Liver (tissue), 9 donors: ENCODE results near the gene SHD. TPM values are rescaled to one million over a fixed set of nuclear protein-coding genes. Genes with fewer than 3 reads are reported as not detected.

ENCODE experiments used
- DNase-seq: peaks from one replicate; pipeline ENCODE4 v3.0.0-alpha.2; 2017; ENCODE audit warnings: low spot score
- H3K27ac ChIP-seq, 2 donors: one replicate each; pipeline ENCODE4 v1.7.0; 2013; ENCODE audit warnings: inconsistent platforms in 2 of 2, low read length in 2 of 2, control low read depth in 1 of 2, low read depth in 1 of 2, mild to moderate bottlenecking in 1 of 2
- H3K27me3 ChIP-seq, 4 donors: one replicate each; pipeline versions ENCODE4 v1.6.1 to v1.7.0; 2013; ENCODE audit warnings: low read length in 3 of 4, inconsistent platforms in 1 of 4, mild to moderate bottlenecking in 1 of 4, moderate library complexity in 1 of 4; ENCODE audit not compliant: control insufficient read depth in 4 of 4, insufficient read depth in 4 of 4
- H3K36me3 ChIP-seq, 4 donors: one replicate each; pipeline versions ENCODE4 v1.6.1 to v1.7.0; 2013; ENCODE audit warnings: low read length in 3 of 4, mild to moderate bottlenecking in 3 of 4, low read depth in 1 of 4, moderate library complexity in 1 of 4; ENCODE audit not compliant: control insufficient read depth in 4 of 4, insufficient read depth in 3 of 4
- H3K4me1 ChIP-seq, 4 donors: one replicate each; pipeline versions ENCODE4 v1.6.1 to v1.7.0; 2013; ENCODE audit warnings: low read length in 3 of 4, mild to moderate bottlenecking in 3 of 4, moderate library complexity in 1 of 4; ENCODE audit not compliant: control insufficient read depth in 4 of 4, insufficient read depth in 4 of 4
- H3K4me3 ChIP-seq, 3 donors: one replicate each; pipeline versions ENCODE4 v1.6.1 to v1.7.0; 2013; ENCODE audit warnings: low read length in 3 of 3, control low read depth in 1 of 3, low read depth in 1 of 3, mild to moderate bottlenecking in 1 of 3
- H3K9ac ChIP-seq, 2 donors: one replicate each; pipeline ENCODE4 v1.7.0; 2013; ENCODE audit warnings: low read length in 2 of 2, mild to moderate bottlenecking in 2 of 2, moderate library complexity in 2 of 2, control low read depth in 1 of 2, low read depth in 1 of 2
- H3K9me3 ChIP-seq, 4 donors: one replicate each; pipeline versions ENCODE4 v1.6.1 to v1.7.0; 2013; ENCODE audit warnings: low read length in 3 of 4; ENCODE audit not compliant: control insufficient read depth in 4 of 4
- ATF3 ChIP-seq: IDR thresholded peaks from 2 replicates; pipeline ENCODE4 v1.6.1; 2016; ENCODE audit warnings: antibody characterized with exemption
- CTCF ChIP-seq: fragments of 150-350 bp; IDR thresholded peaks from 2 replicates; pipeline ENCODE4 v1.5.1; 2017; ENCODE audit warnings: improper control_type of control experiment, low read depth, low read length; ENCODE audit not compliant: missing input control
- EGR1 ChIP-seq, 2 donors: IDR thresholded peaks; 2 replicates each; pipeline ENCODE4 v1.6.1; 2016 to 2018; ENCODE audit warnings: antibody characterized with exemption in 2 of 2, low read depth in 2 of 2
- FOXA1 ChIP-seq: IDR thresholded peaks from 2 replicates; pipeline ENCODE4 v1.6.1; 2016; ENCODE audit warnings: antibody characterized with exemption
- FOXA2 ChIP-seq: IDR thresholded peaks from 2 replicates; pipeline ENCODE4 v1.6.1; 2016; ENCODE audit warnings: antibody characterized with exemption
- GABPA ChIP-seq, 2 donors: IDR thresholded peaks in 1 of 2; conservative IDR thresholded peaks in 1 of 2; 2 replicates each; pipeline ENCODE4 v1.6.1; 2016; ENCODE audit warnings: antibody characterized with exemption in 2 of 2, mild to moderate bottlenecking in 1 of 2, moderate library complexity in 1 of 2
- HNF4A ChIP-seq, 2 donors: conservative IDR thresholded peaks; 2 replicates each; pipeline ENCODE4 v1.6.1; 2016; ENCODE audit warnings: antibody characterized with exemption in 2 of 2, mild to moderate bottlenecking in 2 of 2
- HNF4G ChIP-seq: IDR thresholded peaks from 2 replicates; pipeline ENCODE4 v1.6.1; 2016; ENCODE audit warnings: antibody characterized with exemption
- JUND ChIP-seq, 2 donors: IDR thresholded peaks; 2 replicates each; pipeline ENCODE4 v1.6.1; 2016; ENCODE audit warnings: antibody characterized with exemption in 2 of 2
- NR2F2 ChIP-seq: IDR thresholded peaks from 2 replicates; pipeline ENCODE4 v1.6.1; 2016; ENCODE audit warnings: antibody characterized with exemption
- RAD21 ChIP-seq, 2 donors: IDR thresholded peaks; 2 replicates each; pipeline ENCODE4 v1.6.1; 2016; ENCODE audit warnings: antibody characterized with exemption in 2 of 2, mild to moderate bottlenecking in 2 of 2
- REST ChIP-seq: IDR thresholded peaks from 2 replicates; pipeline ENCODE4 v1.6.1; 2016; ENCODE audit warnings: antibody characterized with exemption, mild to moderate bottlenecking
- RXRA ChIP-seq, 2 donors: IDR thresholded peaks; 2 replicates each; pipeline ENCODE4 v1.6.1; 2017 to 2018; ENCODE audit warnings: antibody characterized with exemption in 2 of 2, mild to moderate bottlenecking in 1 of 2
- SP1 ChIP-seq: IDR thresholded peaks from 2 replicates; pipeline ENCODE4 v1.6.1; 2018; ENCODE audit warnings: antibody characterized with exemption, mild to moderate bottlenecking
- TAF1 ChIP-seq: conservative IDR thresholded peaks from 2 replicates; pipeline ENCODE4 v1.6.1; 2016; ENCODE audit warnings: antibody characterized with exemption, mild to moderate bottlenecking
- YY1 ChIP-seq: IDR thresholded peaks from 2 replicates; pipeline ENCODE4 v1.6.1; 2016; ENCODE audit warnings: antibody characterized with exemption, mild to moderate bottlenecking
- WGBS: extraction: QIAGEN DNeasy Blood & Tissue Kit; methylation state at CpG from one replicate; pipeline ENCODE4 v1.1.7; 2013; 5-methylcytosine and 5-hydroxymethylcytosine counted together
- polyA plus RNA-seq, 2 donors: library from polyadenylated mRNA; stranded (reverse) in 1 of 2; unstranded in 1 of 2; fragments of 200-250 nt in 1 of 2; fragments of >200 nt in 1 of 2; fragmentation: Nextera tagmentation in 1 of 2; extraction: Ambion mirVana in 1 of 2; gene quantifications; one replicate each; pipeline versions ENCODE4 v1.2.1 to v1.2.3, GENCODE V29; 2013 to 2015
- total RNA-seq, 2 donors: library from RNA; depleted of rRNA; stranded (reverse); fragments of >200 nt; gene quantifications; one replicate each; pipeline ENCODE4 v1.2.3, GENCODE V29; 2014
- TF ChIP-seq, protein P1 (sequence below): IDR thresholded peaks from 2 replicates; pipeline ENCODE4 v1.6.1; 2016; ENCODE audit warnings: antibody characterized with exemption
- TF ChIP-seq, protein P2 (sequence below): IDR thresholded peaks from 2 replicates; pipeline ENCODE4 v1.6.1; 2016; ENCODE audit warnings: antibody characterized with exemption
- donor health status: healthy.
- donor health status: healthy.
- donor health status: healthy.
- donor health status: healthy.
- donor health status: healthy.

SHD gene
- total and polyA plus RNA-seq, 4 donors, result 0.09 to 15.7 (median 4.5) TPM

DNA sequence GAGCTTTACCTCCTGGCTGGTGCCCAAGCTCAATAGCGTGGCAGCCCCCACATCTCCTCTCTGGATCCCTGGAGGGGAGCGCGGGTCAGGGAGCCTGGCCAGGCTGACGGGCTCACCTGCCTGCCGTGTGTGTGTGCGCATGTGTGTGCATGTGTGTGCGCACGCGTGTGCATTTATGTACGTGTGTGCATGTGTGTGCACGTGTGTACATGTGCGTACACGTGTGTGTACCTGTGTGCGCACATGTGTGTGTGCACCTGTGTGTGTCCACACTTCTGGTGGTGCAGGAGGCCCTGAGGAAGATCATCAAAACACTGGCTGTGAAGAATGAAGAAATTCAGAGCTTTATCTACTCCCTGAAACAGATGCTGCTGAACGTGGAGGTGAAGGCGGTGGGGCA, 26.6 kb downstream of the SHD start:
- Histone ChIP-seq H3K9me3 (no peaks in the 10 kb centered on the region), H3K27me3 (no peaks in the 10 kb centered on the region), H3K9ac (no peak overlapping the region), H3K4me3 (no peak overlapping the region), H3K27ac (no peak overlapping the region), H3K36me3 (no peaks in the 10 kb centered on the region), H3K4me1 (no peaks in the 10 kb centered on the region)
- 87% methylated on average over 16 of the region's 16 CpGs for WGBS
- no peak for DNase-seq
- TF ChIP-seq, protein P1, sequence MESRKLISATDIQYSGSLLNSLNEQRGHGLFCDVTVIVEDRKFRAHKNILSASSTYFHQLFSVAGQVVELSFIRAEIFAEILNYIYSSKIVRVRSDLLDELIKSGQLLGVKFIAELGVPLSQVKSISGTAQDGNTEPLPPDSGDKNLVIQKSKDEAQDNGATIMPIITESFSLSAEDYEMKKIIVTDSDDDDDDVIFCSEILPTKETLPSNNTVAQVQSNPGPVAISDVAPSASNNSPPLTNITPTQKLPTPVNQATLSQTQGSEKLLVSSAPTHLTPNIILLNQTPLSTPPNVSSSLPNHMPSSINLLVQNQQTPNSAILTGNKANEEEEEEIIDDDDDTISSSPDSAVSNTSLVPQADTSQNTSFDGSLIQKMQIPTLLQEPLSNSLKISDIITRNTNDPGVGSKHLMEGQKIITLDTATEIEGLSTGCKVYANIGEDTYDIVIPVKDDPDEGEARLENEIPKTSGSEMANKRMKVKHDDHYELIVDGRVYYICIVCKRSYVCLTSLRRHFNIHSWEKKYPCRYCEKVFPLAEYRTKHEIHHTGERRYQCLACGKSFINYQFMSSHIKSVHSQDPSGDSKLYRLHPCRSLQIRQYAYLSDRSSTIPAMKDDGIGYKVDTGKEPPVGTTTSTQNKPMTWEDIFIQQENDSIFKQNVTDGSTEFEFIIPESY, result no peak
- TF ChIP-seq RAD21 (IDR thresholded peaks at IDR 0.05), result no peak
- TF ChIP-seq, protein P2, sequence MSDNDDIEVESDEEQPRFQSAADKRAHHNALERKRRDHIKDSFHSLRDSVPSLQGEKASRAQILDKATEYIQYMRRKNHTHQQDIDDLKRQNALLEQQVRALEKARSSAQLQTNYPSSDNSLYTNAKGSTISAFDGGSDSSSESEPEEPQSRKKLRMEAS, result no peak
- no peak for TF ChIP-seq SP1
- no peak for TF ChIP-seq RXRA (IDR thresholded peaks at IDR 0.05)
- no peak for TF ChIP-seq FOXA1
- no peak for TF ChIP-seq HNF4G
- TF ChIP-seq ATF3, result no peak
- no peak for TF ChIP-seq CTCF
- TF ChIP-seq GABPA (IDR thresholded peaks at IDR 0.05 in 1 of 2, conservative IDR thresholded peaks at IDR 0.05 in 1 of 2), result no peak
- TF ChIP-seq YY1, result no peak
- TF ChIP-seq REST, result no peak
- TF ChIP-seq FOXA2, result no peak
- no peak for TF ChIP-seq HNF4A (conservative IDR thresholded peaks at IDR 0.05)
- no peak for TF ChIP-seq NR2F2
- TF ChIP-seq EGR1 (IDR thresholded peaks at IDR 0.05; ENCODE audit: low read depth in 2 of 2), result no peak
- no peak for TF ChIP-seq JUND (IDR thresholded peaks at IDR 0.05)
- TF ChIP-seq TAF1, result no peak
